ENCODE data around the gene CRCP. TPM values are rescaled to one million over a fixed set of nuclear protein-coding genes. Genes with fewer than 3 reads are reported as not detected.
"Not testable (repeated sequence)": the region's sequence is repeated elsewhere in the genome, so short reads cannot be mapped to it uniquely, and the experiment has no call there.

Gene CRCP
- total RNA-seq, 1 donor from 2014 or later = 37.9 TPM

DNA sequence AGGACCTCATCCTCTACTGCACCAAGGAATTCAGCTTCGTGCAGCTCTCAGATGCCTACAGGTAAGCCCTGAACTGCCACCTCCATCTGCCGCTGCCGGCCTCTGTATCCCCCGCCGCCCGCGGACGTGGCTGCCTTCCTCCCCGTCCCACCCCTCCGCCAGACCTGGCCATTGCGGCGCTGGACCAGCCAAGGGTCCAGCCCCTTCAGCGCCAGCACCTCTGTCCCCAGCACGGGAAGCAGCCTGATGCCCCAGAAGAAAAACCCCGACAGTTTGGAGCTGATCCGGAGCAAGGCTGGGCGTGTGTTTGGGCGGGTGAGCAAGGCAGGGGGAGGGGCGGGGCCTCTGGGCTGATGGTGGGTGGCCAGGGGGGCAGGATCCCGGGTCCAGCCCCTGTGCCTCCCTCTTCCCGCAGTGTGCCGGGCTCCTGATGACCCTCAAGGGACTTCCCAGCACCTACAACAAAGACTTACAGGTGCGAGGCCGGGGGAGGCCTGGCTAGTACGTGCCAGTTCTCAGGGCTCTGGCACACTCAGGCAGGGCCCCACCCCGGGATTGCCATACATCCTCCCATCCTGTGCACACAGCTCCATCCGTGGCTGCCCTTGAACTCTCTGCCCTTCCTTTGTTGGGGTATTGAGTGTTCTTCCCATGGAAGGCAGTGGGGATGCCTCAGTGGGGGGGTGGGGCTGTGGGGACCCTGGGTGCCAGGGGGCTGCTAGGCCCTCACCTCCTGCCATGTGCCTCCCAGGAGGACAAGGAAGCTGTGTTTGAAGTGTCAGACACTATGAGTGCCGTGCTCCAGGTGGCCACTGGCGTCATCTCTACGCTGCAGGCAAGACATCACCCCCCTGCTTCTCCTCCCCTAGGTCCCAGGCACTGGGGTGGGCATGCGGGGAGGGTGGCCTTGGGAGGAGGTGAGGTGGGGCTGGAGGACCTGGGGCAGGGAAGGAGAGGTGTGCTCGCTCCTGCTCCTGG is 25.5 kb upstream of the CRCP start:
- intact Hi-C loops (cut with micrococcal nuclease) = no loop called here

GRCh38 chr7:66092654-66093053 is 22.0 kb upstream of the CRCP start:
- Mint-ChIP-seq H3K4me1 (ENCODE audit: low read depth) (no peaks in the 10 kb centered on the region), H3K27me3 (ENCODE audit: low read depth) (no peaks in the 10 kb centered on the region), H3K27ac (no peak overlapping the region), H3K4me3 (ENCODE audit: low read depth) (no peak overlapping the region), H3K36me3 (ENCODE audit: low read depth) (no peaks in the 10 kb centered on the region), H3K9me3 (no peaks in the 10 kb centered on the region)
- intact Hi-C loops (cut with micrococcal nuclease) = no loop called here
- DNase-seq (ENCODE audit: low spot score) = no peak

More for the DNA sequence above, 25.5 kb upstream of the CRCP start:
- no peaks in the 10 kb centered on the region for H3K27me3 Mint-ChIP-seq (ENCODE audit: low read depth)
- DNase-seq (ENCODE audit: low spot score) = no peak
- no peak overlapping the region for H3K27ac Mint-ChIP-seq
- H3K4me3 Mint-ChIP-seq (ENCODE audit: low read depth) = no peak overlapping the region
- H3K4me1 Mint-ChIP-seq (ENCODE audit: low read depth) = no peaks in the 10 kb centered on the region
- H3K9me3 Mint-ChIP-seq = no peaks in the 10 kb centered on the region
- no peaks in the 10 kb centered on the region for H3K36me3 Mint-ChIP-seq (ENCODE audit: low read depth)

DNA sequence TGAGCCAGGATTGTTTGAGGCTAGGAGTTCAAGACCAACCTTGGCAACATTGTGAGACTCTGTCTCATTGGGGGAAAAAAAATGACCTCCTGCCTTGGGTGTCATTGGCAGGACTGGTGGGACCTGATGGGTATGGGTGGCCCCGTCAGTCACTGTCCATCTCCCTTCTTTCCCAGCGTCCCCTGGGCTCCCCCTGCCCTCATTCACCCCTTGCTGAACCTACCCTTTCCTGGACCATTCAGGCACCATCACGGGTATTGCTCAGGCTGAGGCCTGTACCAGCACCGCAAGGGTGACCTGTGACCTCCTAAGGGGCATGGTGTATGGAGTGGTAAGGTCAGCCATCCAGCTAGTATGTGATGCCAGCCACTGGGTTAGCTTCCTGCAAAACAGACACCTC is 19.6 kb upstream of the CRCP start:
- no peaks in the 10 kb centered on the region for H3K36me3 Mint-ChIP-seq (ENCODE audit: low read depth)
- intact Hi-C loops (cut with micrococcal nuclease) = no loop called here
- no peaks in the 10 kb centered on the region for H3K27me3 Mint-ChIP-seq (ENCODE audit: low read depth)
- peaks cover 5% of the 10 kb centered on the region for H3K4me1 Mint-ChIP-seq (ENCODE audit: low read depth)
- no peak overlapping the region for H3K4me3 Mint-ChIP-seq (ENCODE audit: low read depth)
- no peak for DNase-seq (ENCODE audit: low spot score)
- no peaks in the 10 kb centered on the region for H3K9me3 Mint-ChIP-seq
- no peak overlapping the region for H3K27ac Mint-ChIP-seq

DNA sequence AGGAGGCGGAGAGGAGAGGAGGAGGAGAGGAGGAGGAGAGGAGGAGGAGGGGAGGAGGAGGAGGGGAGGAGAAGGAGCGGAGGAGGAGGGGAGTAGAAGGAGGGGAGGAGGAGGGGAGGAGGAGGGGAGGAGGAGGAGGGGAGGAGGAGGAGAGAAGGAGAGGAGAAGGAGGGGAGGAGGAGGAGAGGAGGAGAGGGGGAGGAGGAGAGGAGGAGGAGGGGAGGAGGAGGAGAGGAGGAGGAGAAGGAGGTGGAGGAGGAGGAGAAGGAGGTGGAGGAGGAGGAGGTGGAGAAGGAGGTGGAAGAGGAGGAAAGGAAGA is 15.5 kb upstream of the CRCP start:
- Mint-ChIP-seq H3K4me3 (ENCODE audit: low read depth) (no peak overlapping the region), H3K36me3 (ENCODE audit: low read depth) (no peaks in the 10 kb centered on the region), H3K27ac (no peak overlapping the region), H3K4me1 (ENCODE audit: low read depth) (peaks cover 7% of the 10 kb centered on the region), H3K9me3 (no peaks in the 10 kb centered on the region), H3K27me3 (ENCODE audit: low read depth) (no peaks in the 10 kb centered on the region)
- intact Hi-C loops (cut with micrococcal nuclease) = no loop called here
- no peak for DNase-seq (ENCODE audit: low spot score)

DNA sequence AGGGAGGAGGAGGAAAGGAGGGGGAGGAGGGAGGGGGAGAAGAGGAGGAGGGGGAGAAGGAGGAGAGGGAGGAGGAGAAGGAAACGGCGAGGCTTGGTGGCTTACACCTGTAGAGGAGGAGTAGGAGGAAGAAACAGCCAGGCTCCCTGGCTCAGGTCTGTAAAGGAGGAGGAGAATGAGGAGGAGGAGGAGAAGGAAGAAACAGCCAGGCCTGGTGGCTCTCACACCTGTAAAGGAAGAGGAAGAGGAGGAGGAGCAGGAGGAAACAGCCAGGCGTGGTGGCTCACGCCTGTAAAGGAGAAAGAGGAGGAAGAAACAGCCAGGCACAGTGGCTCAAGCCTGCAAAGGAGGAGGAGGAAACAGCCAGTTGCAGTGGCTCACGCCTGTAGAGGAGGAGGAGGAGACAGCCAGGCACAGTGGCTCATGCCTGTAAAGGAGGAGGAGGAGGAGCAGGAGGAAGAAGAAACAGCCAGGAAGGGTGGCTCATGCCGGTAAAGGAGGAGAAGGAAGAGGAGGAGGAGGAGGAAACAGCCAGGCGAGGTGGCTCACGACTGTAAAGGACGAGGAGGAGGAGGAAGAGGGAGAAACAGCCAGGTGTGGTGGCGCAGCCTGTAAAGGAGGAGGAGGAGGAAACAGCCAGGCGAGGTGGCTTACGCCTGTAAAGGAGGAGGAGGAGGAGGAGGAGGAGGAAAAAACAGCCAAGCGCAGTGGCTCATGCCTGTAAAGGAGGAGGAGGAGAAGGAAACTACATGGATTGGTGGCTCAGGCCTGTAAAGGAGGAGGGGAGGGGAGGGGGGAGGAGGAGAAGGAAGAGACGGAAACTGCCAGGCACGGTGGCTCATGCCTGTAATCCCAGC is 14.9 kb upstream of the CRCP start:
- intact Hi-C loops (cut with micrococcal nuclease) = loop anchor here (2.0 kb wide), 1 partner anchor 15 kb away; the partner anchor contains the start of gene CRCP

DNA sequence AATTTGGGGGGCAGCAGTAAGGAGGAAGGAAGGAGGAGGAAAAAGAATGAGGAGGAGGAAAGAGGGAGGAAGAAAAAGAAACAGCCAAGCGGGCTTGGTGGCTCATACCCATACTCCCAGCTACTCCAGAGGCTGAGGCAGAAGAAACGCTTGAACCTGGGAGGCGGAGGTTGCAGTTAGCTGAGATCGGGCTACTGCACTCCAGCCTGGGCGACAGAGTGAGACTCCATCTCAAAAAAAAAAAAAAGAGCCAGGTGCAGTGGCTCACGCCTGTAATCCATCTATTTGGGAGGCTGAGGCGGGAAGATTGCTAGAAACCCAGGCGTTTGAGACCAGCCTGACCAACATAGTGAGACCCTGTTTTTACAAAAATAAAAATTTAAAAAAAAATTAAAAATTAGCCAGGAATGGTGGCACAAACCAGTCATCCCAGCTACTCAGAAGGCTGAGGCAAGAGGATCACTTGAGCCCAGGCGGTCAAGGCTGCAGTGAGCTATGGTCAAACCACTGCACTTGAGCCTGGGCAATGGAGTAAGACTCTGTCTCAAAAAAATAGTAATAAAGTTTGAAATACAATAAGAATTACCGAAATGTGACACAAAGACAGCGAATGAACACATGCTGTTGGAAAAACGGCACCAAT is 14.1 kb upstream of the CRCP start:
- intact Hi-C loops (cut with micrococcal nuclease) = loop anchor here (2.0 kb wide), 1 partner anchor 14 kb away; the partner anchor contains the start of gene CRCP
- DNase-seq (ENCODE audit: low spot score) = no peak
- Mint-ChIP-seq H3K36me3 (ENCODE audit: low read depth) (no peaks in the 10 kb centered on the region), H3K4me3 (ENCODE audit: low read depth) (peak overlapping the region; percentile 78), H3K9me3 (no peaks in the 10 kb centered on the region), H3K4me1 (ENCODE audit: low read depth) (peaks cover 7% of the 10 kb centered on the region), H3K27me3 (ENCODE audit: low read depth) (no peaks in the 10 kb centered on the region), H3K27ac (peak overlapping the region; percentile 81)

More for the DNA sequence above, 14.9 kb upstream of the CRCP start:
- H3K4me3 Mint-ChIP-seq (ENCODE audit: low read depth) = peak overlapping the region; percentile 78
- peaks cover 7% of the 10 kb centered on the region for H3K4me1 Mint-ChIP-seq (ENCODE audit: low read depth)
- no peaks in the 10 kb centered on the region for H3K9me3 Mint-ChIP-seq
- no peaks in the 10 kb centered on the region for H3K36me3 Mint-ChIP-seq (ENCODE audit: low read depth)
- H3K27ac Mint-ChIP-seq = peak overlapping the region; percentile 81
- DNase-seq (ENCODE audit: low spot score) = peak; percentile 14
- H3K27me3 Mint-ChIP-seq (ENCODE audit: low read depth) = no peaks in the 10 kb centered on the region

DNA sequence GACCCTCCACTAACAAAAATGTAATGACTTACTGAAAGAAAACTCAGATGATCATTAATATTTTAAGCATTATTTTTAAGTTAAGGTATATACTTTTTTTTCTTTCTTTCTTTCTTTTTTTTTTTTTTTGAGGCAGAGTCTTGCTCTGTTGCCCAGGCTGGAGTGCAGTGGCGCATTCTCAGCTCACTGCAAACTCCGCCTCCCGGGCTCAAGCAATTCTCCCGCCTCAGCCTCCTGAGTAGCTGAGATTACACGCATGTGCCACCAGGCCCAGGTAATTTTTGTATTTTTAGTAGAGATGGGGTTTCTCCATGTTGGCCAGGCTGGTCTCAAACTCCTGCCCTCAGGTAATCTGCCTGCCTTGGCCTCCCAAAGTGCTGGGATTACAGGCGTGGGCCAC is 12.5 kb upstream of the CRCP start:
- H3K27me3 Mint-ChIP-seq (ENCODE audit: low read depth); DNase-seq (ENCODE audit: low spot score); intact Hi-C loops (cut with micrococcal nuclease); H3K27ac Mint-ChIP-seq; H3K9me3 Mint-ChIP-seq; H3K4me3 Mint-ChIP-seq (ENCODE audit: low read depth); H3K4me1 Mint-ChIP-seq (ENCODE audit: low read depth); H3K36me3 Mint-ChIP-seq (ENCODE audit: low read depth): not testable (repeated sequence)

- DNase-seq (ENCODE audit: low spot score); intact Hi-C loops (cut with micrococcal nuclease); H3K9me3 Mint-ChIP-seq; H3K4me1 Mint-ChIP-seq (ENCODE audit: low read depth); H3K27ac Mint-ChIP-seq; H3K27me3 Mint-ChIP-seq (ENCODE audit: low read depth); H3K36me3 Mint-ChIP-seq (ENCODE audit: low read depth); H3K4me3 Mint-ChIP-seq (ENCODE audit: low read depth): not testable (repeated sequence)
Measured at GRCh38 chr7:66103994-66104393, 10.7 kb upstream of the CRCP start.

GRCh38 chr7:66105263-66105748 is 9.3 kb upstream of the CRCP start:
- H3K4me3 Mint-ChIP-seq (ENCODE audit: low read depth) = no peak overlapping the region
- no peaks in the 10 kb centered on the region for H3K36me3 Mint-ChIP-seq (ENCODE audit: low read depth)
- H3K9me3 Mint-ChIP-seq = no peaks in the 10 kb centered on the region
- DNase-seq (ENCODE audit: low spot score) = no peak
- no peaks in the 10 kb centered on the region for H3K27me3 Mint-ChIP-seq (ENCODE audit: low read depth)
- no peaks in the 10 kb centered on the region for H3K4me1 Mint-ChIP-seq (ENCODE audit: low read depth)
- intact Hi-C loops (cut with micrococcal nuclease) = no loop called here
- no peak overlapping the region for H3K27ac Mint-ChIP-seq

GRCh38 chr7:66108410-66108809 is 6.2 kb upstream of the CRCP start:
- H3K4me3 Mint-ChIP-seq (ENCODE audit: low read depth); H3K9me3 Mint-ChIP-seq; H3K27me3 Mint-ChIP-seq (ENCODE audit: low read depth); H3K27ac Mint-ChIP-seq; DNase-seq (ENCODE audit: low spot score); intact Hi-C loops (cut with micrococcal nuclease); H3K4me1 Mint-ChIP-seq (ENCODE audit: low read depth); H3K36me3 Mint-ChIP-seq (ENCODE audit: low read depth): not testable (repeated sequence)

GRCh38 chr7:66110856-66111255 is 3.8 kb upstream of the CRCP start:
- Mint-ChIP-seq H3K9me3 (no peaks in the 10 kb centered on the region), H3K27ac (no peak overlapping the region), H3K27me3 (ENCODE audit: low read depth) (no peaks in the 10 kb centered on the region), H3K36me3 (ENCODE audit: low read depth) (peaks cover 11% of the 10 kb centered on the region), H3K4me1 (ENCODE audit: low read depth) (peaks cover 8% of the 10 kb centered on the region), H3K4me3 (ENCODE audit: low read depth) (no peak overlapping the region)
- no peak for DNase-seq (ENCODE audit: low spot score)
- intact Hi-C loops (cut with micrococcal nuclease) = no loop called here

- peaks cover 29% of the 10 kb centered on the region for H3K4me1 Mint-ChIP-seq (ENCODE audit: low read depth)
- H3K27ac Mint-ChIP-seq = peak overlapping the region; percentile 2
- DNase-seq (ENCODE audit: low spot score); H3K27me3 Mint-ChIP-seq (ENCODE audit: low read depth); intact Hi-C loops (cut with micrococcal nuclease); H3K9me3 Mint-ChIP-seq: not testable (repeated sequence)
- H3K4me3 Mint-ChIP-seq (ENCODE audit: low read depth) = peak overlapping the region; percentile 75
- H3K36me3 Mint-ChIP-seq (ENCODE audit: low read depth) = peaks cover 42% of the 10 kb centered on the region
Measured at GRCh38 chr7:66116680-66117420, 2.2 kb downstream of the CRCP start.
